ENCODE data around the gene ATP1A2.

Gene ATP1A2

DNA sequence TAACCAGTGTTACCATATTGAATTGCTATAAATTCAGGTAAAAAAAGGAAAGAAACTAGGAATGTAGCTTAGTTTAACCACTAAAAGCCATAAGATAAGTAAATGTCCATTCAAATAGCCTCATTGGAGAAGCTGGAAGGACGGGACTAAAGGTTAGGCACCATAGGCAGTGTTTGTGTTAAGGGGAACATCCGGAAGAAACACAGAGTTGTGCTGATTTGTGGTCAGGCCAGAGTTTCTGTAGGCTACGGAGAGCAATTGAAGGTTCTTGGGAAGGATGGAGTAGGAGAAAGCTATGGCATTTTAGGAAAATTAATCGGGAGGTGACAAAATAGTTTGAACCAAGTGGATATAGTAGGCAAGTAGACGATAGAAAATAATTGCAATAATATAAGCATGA is 44.3 kb upstream of the ATP1A2 start:
- TF ChIP-seq, protein P1, sequence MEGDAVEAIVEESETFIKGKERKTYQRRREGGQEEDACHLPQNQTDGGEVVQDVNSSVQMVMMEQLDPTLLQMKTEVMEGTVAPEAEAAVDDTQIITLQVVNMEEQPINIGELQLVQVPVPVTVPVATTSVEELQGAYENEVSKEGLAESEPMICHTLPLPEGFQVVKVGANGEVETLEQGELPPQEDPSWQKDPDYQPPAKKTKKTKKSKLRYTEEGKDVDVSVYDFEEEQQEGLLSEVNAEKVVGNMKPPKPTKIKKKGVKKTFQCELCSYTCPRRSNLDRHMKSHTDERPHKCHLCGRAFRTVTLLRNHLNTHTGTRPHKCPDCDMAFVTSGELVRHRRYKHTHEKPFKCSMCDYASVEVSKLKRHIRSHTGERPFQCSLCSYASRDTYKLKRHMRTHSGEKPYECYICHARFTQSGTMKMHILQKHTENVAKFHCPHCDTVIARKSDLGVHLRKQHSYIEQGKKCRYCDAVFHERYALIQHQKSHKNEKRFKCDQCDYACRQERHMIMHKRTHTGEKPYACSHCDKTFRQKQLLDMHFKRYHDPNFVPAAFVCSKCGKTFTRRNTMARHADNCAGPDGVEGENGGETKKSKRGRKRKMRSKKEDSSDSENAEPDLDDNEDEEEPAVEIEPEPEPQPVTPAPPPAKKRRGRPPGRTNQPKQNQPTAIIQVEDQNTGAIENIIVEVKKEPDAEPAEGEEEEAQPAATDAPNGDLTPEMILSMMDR (IDR thresholded peaks at IDR 0.05; ENCODE audit: insufficient read depth, low read depth, low read length, missing control alignments): no peak
- H3K4me3 ChIP-seq (ENCODE audit: low read length): no peak overlapping the region
- DNase-seq (ENCODE audit: low read depth): no peak

DNA sequence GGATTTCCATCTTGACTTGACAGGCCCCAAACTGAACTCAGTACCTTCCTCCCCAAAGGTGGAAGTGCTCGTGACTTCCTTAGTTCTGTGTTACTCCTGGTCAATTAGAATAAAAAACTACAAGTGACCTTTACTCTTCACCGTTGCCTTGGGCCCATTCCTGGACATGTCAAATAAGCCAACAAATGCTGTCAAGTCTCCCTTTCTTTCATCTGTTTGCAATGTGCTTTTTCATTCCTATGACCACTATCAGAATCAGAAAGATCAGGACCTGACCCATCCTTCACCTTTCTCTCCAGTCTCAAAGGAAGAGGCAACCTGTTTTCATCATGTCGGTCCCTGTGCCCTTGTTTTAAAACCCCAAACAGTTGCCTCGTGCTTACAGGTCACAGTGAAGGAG is 40.7 kb upstream of the ATP1A2 start:
- H3K4me3 ChIP-seq (ENCODE audit: low read length): no peak overlapping the region
- DNase-seq (ENCODE audit: low read depth): no peak
- TF ChIP-seq, protein P1 (IDR thresholded peaks at IDR 0.05; ENCODE audit: insufficient read depth, low read depth, low read length, missing control alignments): no peak

DNA sequence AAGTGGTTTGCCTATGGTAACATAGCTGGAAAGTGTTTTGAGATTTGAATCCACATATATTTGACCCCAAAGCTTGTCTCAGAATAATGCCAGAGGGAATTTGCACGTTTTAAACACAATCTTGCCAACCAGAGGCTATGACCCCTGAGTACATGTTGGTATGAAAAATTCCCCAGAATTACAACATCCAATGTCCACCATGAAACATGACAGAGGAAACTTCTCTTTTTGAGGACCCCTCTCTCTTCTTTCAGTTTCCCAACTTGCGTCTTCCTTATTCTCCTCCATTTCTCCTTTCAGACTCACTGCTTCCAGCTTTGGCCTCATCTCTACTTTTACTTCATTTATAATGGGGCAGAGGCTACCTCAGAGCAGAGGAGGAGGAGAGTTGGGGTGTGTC is 39.7 kb upstream of the ATP1A2 start:
- DNase-seq (ENCODE audit: low read depth): no peak
- H3K4me3 ChIP-seq (ENCODE audit: low read length): no peak overlapping the region
- TF ChIP-seq, protein P1 (IDR thresholded peaks at IDR 0.05; ENCODE audit: insufficient read depth, low read depth, low read length, missing control alignments): no peak

DNA sequence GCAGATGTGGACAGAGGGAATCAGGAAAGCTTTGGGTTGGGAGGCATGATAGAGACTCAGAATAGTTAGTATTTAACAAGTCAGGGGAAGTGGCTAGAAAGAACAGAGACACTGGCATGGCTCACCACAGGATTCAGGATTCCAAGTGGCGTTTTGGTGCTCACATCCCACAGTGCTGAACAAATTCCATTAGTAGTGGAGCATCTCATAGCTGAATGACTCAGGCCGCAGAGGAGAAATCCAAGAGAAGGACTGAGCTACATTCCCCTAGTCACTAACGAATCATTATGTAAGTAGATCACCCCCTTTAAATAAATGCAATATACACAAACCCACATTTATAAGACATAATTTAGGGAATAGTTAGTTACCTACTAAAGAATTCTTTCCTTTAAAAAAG is 39.3 kb upstream of the ATP1A2 start:
- H3K4me3 ChIP-seq (ENCODE audit: low read length): no peak overlapping the region
- no peak for DNase-seq (ENCODE audit: low read depth)
- TF ChIP-seq, protein P1 (IDR thresholded peaks at IDR 0.05; ENCODE audit: insufficient read depth, low read depth, low read length, missing control alignments): no peak

DNA sequence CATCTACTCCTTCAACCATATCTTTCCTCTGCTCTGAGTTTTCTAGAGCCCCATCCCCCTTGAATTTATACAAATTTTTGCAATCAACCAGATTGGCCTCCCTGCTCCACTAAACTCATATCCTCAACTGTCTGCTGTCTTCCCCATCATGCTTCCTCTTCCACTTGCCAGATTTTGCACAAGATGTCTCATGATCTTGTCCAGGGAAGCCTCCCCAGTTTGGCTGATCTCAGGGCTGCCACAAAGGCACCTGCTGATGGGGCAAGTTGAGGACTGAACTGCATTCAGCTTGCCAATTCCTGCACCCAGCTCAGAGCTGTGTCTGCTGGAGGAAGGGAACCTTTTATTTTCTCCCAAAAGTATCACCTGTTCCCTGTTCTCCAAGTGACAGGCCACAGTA is 38.1 kb upstream of the ATP1A2 start:
- TF ChIP-seq, protein P1 (IDR thresholded peaks at IDR 0.05; ENCODE audit: insufficient read depth, low read depth, low read length, missing control alignments): no peak
- no peak for DNase-seq (ENCODE audit: low read depth)
- H3K4me3 ChIP-seq (ENCODE audit: low read length): no peak overlapping the region

DNA sequence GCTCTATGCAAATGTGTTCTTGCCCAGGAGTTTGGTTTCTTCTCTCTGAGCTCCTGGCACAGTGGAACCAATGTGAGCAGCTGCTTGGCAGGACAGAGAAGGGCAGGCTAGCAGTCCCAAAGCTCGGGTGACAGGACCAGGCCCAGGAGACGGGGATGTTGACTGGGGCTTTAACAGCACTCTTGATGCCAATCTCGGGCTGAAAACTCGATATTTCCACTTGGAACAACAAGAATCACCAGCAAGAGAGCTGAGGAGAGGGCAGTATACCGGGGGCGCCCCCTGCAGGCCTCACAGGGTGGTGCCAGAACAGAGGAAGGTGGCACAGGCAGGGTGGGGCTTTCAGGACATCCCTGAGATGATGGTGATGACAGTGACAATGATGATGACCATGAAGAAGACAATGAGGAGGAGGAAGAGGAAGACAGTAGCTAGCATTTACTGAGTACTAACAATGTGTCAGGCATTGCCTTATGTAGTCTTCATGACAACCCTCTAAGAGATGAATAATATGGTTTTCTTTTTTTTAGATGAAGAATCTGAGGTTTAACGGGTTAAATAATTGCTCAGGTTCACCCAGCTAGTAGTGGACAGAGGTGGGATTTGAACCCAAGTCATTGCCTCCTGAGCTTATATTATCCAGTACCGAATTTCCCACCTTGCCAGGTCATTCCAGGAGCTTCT is 36.9 kb upstream of the ATP1A2 start:
- peak; percentile 49 for DNase-seq (ENCODE audit: low read depth)
- TF ChIP-seq, protein P1 (IDR thresholded peaks at IDR 0.05; ENCODE audit: insufficient read depth, low read depth, low read length, missing control alignments): peak; percentile 82

DNA sequence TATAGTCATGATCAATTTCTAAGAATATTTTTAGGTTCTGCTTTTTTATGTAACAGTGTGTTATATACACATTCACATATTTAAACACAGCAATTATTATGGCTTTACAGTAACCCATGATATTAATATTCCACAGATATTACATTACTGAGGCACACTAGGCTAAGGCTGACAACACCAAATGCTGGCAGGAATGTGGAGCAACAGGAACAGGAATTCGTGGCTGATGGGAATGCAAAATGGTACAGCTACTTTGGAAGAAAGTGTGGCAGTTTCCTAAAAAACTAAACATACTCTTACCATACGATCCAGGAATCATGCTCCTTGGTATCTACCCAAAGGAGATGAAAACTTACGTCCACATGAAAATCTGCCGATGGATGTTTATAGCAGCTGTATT is 36.1 kb upstream of the ATP1A2 start:
- no peak overlapping the region for H3K4me3 ChIP-seq (ENCODE audit: low read length)
- no peak for DNase-seq (ENCODE audit: low read depth)
- TF ChIP-seq, protein P1 (IDR thresholded peaks at IDR 0.05; ENCODE audit: insufficient read depth, low read depth, low read length, missing control alignments): no peak

More for the DNA sequence above, 36.9 kb upstream of the ATP1A2 start:
- H3K4me3 ChIP-seq (ENCODE audit: low read length): no peak overlapping the region
